SH-SY5Y (cell line): Measurements from ENCODE around the gene IL1RAPL2.

Experiments used
- GATA2 ChIP-seq: IDR thresholded peaks from 2 replicates; pipeline ENCODE4 v1.6.1; 2011; ENCODE audit warnings: mild to moderate bottlenecking, low read depth, low read length
- GATA3 ChIP-seq: IDR thresholded peaks from 2 replicates; pipeline ENCODE4 v1.6.1; 2011; ENCODE audit warnings: low read depth, mild to moderate bottlenecking, low read length, moderate library complexity

Gene IL1RAPL2

GRCh38 chrX:105634180-105634579, 1068.2 kb downstream of the IL1RAPL2 start:
- TF ChIP-seq GATA2 (no peak), GATA3 (no peak)

- TF ChIP-seq GATA3: no peak
- TF ChIP-seq GATA2: no peak
Observed at GRCh38 chrX:105635794-105636193, 1069.8 kb downstream of the IL1RAPL2 start.

GRCh38 chrX:105636667-105637066, 1070.7 kb downstream of the IL1RAPL2 start:
- no peak for TF ChIP-seq GATA3
- no peak for TF ChIP-seq GATA2

GRCh38 chrX:105645667-105646357, 1079.8 kb downstream of the IL1RAPL2 start:
- TF ChIP-seq GATA3: no peak
- no peak for TF ChIP-seq GATA2

- TF ChIP-seq GATA2: no peak
- TF ChIP-seq GATA3: no peak
Observed at GRCh38 chrX:105646592-105647372, 1080.8 kb downstream of the IL1RAPL2 start.

- TF ChIP-seq GATA3 (no peak), GATA2 (no peak)
Observed at GRCh38 chrX:105647749-105648148, 1081.8 kb downstream of the IL1RAPL2 start.

- TF ChIP-seq GATA2 (no peak), GATA3 (no peak)
Observed at GRCh38 chrX:105648732-105649131, 1082.7 kb downstream of the IL1RAPL2 start.

- TF ChIP-seq GATA2 (no peak), GATA3 (no peak)
Observed at GRCh38 chrX:105650577-105650976, 1084.6 kb downstream of the IL1RAPL2 start.

GRCh38 chrX:105650986-105651385, 1085.0 kb downstream of the IL1RAPL2 start:
- no peak for TF ChIP-seq GATA2
- no peak for TF ChIP-seq GATA3

- TF ChIP-seq GATA2 (no peak), GATA3 (no peak)
Observed at GRCh38 chrX:105653891-105654290, 1087.9 kb downstream of the IL1RAPL2 start.

- no peak for TF ChIP-seq GATA3
- no peak for TF ChIP-seq GATA2
Observed at GRCh38 chrX:105658136-105658535, 1092.1 kb downstream of the IL1RAPL2 start.

GRCh38 chrX:105662248-105662647, 1096.2 kb downstream of the IL1RAPL2 start:
- TF ChIP-seq GATA3: no peak
- TF ChIP-seq GATA2: no peak

GRCh38 chrX:105664243-105664642, 1098.2 kb downstream of the IL1RAPL2 start:
- TF ChIP-seq GATA2 (no peak), GATA3 (no peak)

- no peak for TF ChIP-seq GATA3
- TF ChIP-seq GATA2: no peak
Observed at GRCh38 chrX:105694839-105695238, 1128.8 kb downstream of the IL1RAPL2 start.

GRCh38 chrX:105695451-105695850, 1129.5 kb downstream of the IL1RAPL2 start:
- no peak for TF ChIP-seq GATA2
